Measurements from ENCODE around the gene MAP2K5.

DNA sequence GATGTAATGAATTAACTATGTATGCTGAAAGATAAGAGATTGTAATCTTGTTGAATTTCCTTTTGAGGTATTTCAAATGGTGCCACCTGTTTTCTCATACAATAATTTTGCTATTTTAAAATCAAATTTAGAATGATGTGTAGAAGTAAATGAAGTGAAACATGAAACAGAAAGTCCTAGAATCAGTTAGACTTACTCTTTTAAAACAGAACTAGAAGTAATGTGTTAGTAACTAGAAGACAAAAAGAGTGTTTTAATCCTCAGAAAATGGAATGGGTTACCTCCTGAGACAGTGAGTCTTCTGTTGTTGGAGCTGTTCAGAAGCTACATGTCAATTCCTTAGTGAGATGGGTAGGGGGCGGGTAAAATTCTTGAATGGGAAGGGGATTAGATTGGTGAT lies 8.1 kb upstream of the MAP2K5 start:
- TF ChIP-seq, protein P1, sequence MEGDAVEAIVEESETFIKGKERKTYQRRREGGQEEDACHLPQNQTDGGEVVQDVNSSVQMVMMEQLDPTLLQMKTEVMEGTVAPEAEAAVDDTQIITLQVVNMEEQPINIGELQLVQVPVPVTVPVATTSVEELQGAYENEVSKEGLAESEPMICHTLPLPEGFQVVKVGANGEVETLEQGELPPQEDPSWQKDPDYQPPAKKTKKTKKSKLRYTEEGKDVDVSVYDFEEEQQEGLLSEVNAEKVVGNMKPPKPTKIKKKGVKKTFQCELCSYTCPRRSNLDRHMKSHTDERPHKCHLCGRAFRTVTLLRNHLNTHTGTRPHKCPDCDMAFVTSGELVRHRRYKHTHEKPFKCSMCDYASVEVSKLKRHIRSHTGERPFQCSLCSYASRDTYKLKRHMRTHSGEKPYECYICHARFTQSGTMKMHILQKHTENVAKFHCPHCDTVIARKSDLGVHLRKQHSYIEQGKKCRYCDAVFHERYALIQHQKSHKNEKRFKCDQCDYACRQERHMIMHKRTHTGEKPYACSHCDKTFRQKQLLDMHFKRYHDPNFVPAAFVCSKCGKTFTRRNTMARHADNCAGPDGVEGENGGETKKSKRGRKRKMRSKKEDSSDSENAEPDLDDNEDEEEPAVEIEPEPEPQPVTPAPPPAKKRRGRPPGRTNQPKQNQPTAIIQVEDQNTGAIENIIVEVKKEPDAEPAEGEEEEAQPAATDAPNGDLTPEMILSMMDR (IDR thresholded peaks at IDR 0.05; ENCODE audit: low read depth, low read length), result no peak
- no peak for TF ChIP-seq MYC (IDR thresholded peaks at IDR 0.05; ENCODE audit: low read depth, low read length)
